Heart right ventricle (tissue), 16 donors: ENCODE measurements around the gene ZNF836. TPM values are rescaled to one million over a fixed set of nuclear protein-coding genes. Genes with fewer than 3 reads are reported as not detected.

Experiments used
- ATAC-seq, 8 donors: fragments of 200-7000 bp; cut with Tn5 transposase; one replicate each; pipeline ENCODE4 v1.9.1; 2020; ENCODE audit warnings: mild to moderate bottlenecking in 8 of 8, moderate library complexity in 8 of 8, moderate number of reproducible peaks in 1 of 8
- DNase-seq, 2 donors: peaks; one replicate each; pipeline ENCODE4 v3.0.0-alpha.2; 2020
- H3K27ac ChIP-seq, 10 donors: fragments of 200-600 bp; sonication (generic) in 2 of 10; one replicate each; pipeline versions ENCODE4 v1.5.0 to v1.8.0; 2020 to 2022; ENCODE audit warnings: mild to moderate bottlenecking in 3 of 10
- H3K27me3 ChIP-seq, 7 donors: fragments of 200-600 bp; one replicate each; pipeline ENCODE4 v1.8.0; 2021 to 2022; ENCODE audit warnings: mild to moderate bottlenecking in 2 of 7
- H3K36me3 ChIP-seq, 9 donors: fragments of 200-600 bp; sonication (generic) in 1 of 9; one replicate each; pipeline versions ENCODE4 v1.5.0 to v1.8.0; 2020 to 2022; ENCODE audit warnings: mild to moderate bottlenecking in 2 of 9
- H3K4me1 ChIP-seq, 9 donors: fragments of 200-600 bp; sonication (generic) in 1 of 9; one replicate each; pipeline versions ENCODE4 v1.5.0 to v1.8.0; 2020 to 2022; ENCODE audit warnings: mild to moderate bottlenecking in 4 of 9
- H3K4me3 ChIP-seq, 10 donors: fragments of 200-600 bp; sonication (generic) in 2 of 10; one replicate each; pipeline versions ENCODE4 v1.5.0 to v1.8.0; 2020 to 2022; ENCODE audit warnings: mild to moderate bottlenecking in 7 of 10, moderate library complexity in 2 of 10
- H3K9me3 ChIP-seq, 11 donors: fragments of 200-600 bp in 10 of 11; sonication (generic) in 2 of 11; one replicate each; pipeline versions ENCODE4 v1.5.0 to v1.8.0; 2013 to 2022; ENCODE audit warnings: mild to moderate bottlenecking in 2 of 11, control low read depth in 1 of 11, moderate library complexity in 1 of 11
- WGBS, 2 donors: extraction: QIAGEN DNeasy Blood & Tissue Kit; methylation state at CpG; one replicate each; pipeline ENCODE4 v1.1.7; 2013; ENCODE audit warnings: inconsistent platforms in 1 of 2; 5-methylcytosine and 5-hydroxymethylcytosine counted together
- intact Hi-C, 10 donors: fragments of 100-400 bp; cut with DNase I; formaldehyde crosslinking; loops; one replicate each; pipeline versions ENCODE4 v1.11.1 to v1.14.2; 2022
- polyA plus RNA-seq, 2 donors: library from polyadenylated mRNA; stranded (reverse); fragments of 200-250 nt; gene quantifications; one replicate each; pipeline ENCODE4 v1.2.3, GENCODE V29; 2013
- total RNA-seq, 10 donors: library from RNA; stranded (reverse); fragmentation: NEBNext Ultra II Directional in 3 of 10; extraction: Animal tissue kit (Norgen Biotek cat#: 25700) in 3 of 10; gene quantifications; one replicate each; pipeline versions ENCODE4 v1.2.1 to v1.2.4, GENCODE V29; 2021 to 2023
- TF ChIP-seq, protein P1 (sequence below), 9 donors: fragments of 200-600 bp; sonication (generic) in 2 of 9; IDR thresholded peaks; one replicate each; pipeline versions ENCODE4 v1.5.0 to v1.8.0; 2021 to 2022; ENCODE audit warnings: antibody characterized with exemption in 9 of 9, mild to moderate bottlenecking in 5 of 9, moderate library complexity in 1 of 9
- donor health status: Arrhythmogenic right ventricular cardiomyopathy.
- donor health status: ischemic (EF 13 %, LVEDD 7.1; RV severe dilation, severe dysfunction).
- donor health status: healthy with polysubstance abuse.
- donor health status: DM: no; HTN: yes; CAD: no.
- donor health status: DM: no; HTN: no; CAD: no.
- donor health status: ischemic (EF 25% LVEDD 6.9; RV normal size, moderate dysfunction).
- donor health status: ischemic (EF 25% LVEDD 5.7; RV mildly dilated, moderate dysfunction).
- donor health status: healthy.
- donor health status: DM: yes; HTN: yes; CAD: no.
- donor health status: Ischemic cardiomyopathy.
- donor health status: ischemic (EF 35%, LVEDD 5.7; RV mildly dilated, moderate dysfunction).
- donor health status: nonischemic (EF 11% LVEDD 7.7; RV severe dilation, severe dysfunction).
- donor health status: DM: yes; HTN: yes; CAD: no.
- donor health status: PGD.
- donor health status: ischemic (EF 29% LVEDD 5.4; RV normal size, mild dysfunction).
- donor health status: nonischemic (EF 23%, LVEDD 6.1; RV moderate dilation, normal function).

ZNF836 gene
- total and polyA plus RNA-seq, 12 donors, result 2.3 to 10.6 (median 6.8) TPM

DNA sequence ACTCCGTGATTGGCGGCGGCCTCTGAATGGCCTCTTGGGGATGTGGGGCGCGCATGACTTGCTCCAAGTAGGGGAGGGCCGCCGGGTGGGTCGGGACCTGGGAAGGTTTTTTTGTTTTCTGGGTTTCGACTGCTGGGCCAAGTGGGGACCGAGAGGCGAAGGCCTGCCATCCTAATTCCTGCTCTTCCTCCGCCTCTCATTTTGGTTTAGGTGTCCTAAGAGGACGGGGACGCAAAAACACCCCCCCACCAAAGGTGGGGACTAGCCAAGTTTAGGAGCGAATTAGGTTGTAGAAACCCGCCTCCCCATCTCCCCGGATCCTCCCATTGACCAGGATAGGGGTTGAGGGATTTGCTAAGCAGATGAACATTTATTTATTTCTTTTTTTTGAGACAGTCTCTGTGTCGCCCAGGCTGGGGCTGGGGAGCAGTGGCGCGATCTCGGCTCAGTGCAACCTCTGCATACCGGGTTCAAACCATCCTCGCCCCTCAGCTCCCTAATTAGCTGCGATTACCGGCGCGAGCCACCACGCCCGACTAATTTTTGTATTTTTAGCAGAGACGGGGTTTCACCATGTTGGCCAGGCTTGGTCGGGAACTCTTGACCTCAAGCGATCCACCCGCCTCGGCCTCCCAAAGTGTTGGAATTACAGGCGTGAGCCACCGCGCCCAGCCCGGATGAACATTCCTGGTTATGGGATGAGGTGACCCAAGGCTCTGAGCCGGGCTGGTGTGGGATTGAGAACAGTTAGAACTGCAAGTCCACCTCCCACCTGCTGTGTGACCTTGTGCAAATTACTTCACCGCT is 19.3 kb upstream of the ZNF836 start:
- peaks cover 26 to 61% (median 56%) of the 10 kb centered on the region in 9 donors for H3K4me1 ChIP-seq
- DNase-seq (peak; percentile 32 to 56), ATAC-seq (peak in 4 of 8 donors; percentile 2 to 4 (median 2))

DNA sequence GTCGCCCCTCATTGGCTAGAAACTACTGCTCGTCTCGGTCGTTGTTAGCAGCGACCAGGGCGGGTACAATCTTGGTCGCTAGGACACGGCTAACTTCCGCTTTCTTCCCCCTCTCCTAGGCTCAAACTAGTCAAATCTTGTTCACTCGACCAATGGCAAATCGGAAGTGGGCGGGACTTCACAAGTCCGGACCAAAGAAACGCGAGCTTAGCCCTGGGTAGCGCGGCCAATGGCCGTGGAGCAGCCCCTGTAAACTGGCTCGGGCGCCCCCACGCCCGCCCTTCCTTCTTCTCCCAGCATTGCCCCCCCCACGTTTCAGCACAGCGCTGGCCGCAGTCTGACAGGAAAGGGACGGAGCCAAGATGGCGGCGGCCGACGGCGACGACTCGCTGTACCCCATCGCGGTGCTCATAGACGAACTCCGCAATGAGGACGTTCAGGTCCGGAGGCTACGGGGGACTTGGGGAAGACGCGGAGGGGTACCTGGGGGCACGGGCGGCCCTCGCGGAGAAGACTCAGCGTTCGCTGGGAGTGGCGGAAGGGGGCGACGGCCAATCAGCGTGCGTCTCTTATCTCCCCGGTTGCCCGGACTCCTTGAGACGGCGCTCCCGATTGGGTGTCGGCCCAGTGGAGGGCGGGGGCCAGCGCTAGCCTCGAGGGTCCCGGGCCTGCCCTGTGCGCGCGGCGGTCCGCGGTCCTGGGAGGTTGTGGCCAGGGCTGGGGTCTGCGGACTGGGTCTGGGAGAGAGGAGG is 18.5 kb upstream of the ZNF836 start, which contains the start of gene PPP2R1A:
TSS of gene PPP2R1A (plus strand) at position 318 of the 752 bp plus-strand sequence. CDS start at position 363, 45 bp downstream.
- WGBS, 2 donors, result 0 to 1% methylated on average over 65 to 70 of the region's 70 CpGs
- intact Hi-C loops, result loop anchor here in 6 of 10 donors (1.0 to 10.0 kb wide), 6 partner anchors 19 to 55 kb away; partner anchors contain the start of genes ZNF616 (in 2 of the 6) and ZNF836 (in 1 of the 6)
- peak; percentile 92 to 97 (median 94) for ATAC-seq

More for the DNA sequence above, 19.3 kb upstream of the ZNF836 start:
- H3K4me3 ChIP-seq, result peak overlapping the region; percentile 73 to 98 (median 87)
- H3K36me3 ChIP-seq, result peaks cover 0 to 34% (median 5%) of the 10 kb centered on the region in 9 donors
- peak overlapping the region; percentile 98 to 100 (median 99) for H3K27ac ChIP-seq
- H3K9me3 ChIP-seq, result no peaks in the 10 kb centered on the region
- intact Hi-C loops, result loop anchor here in 5 of 10 donors (1.0 to 10.0 kb wide), 5 partner anchors 19 to 56 kb away; partner anchors contain the start of genes ZNF616 (in 2 of the 5) and ZNF836 (in 1 of the 5)
- WGBS, 2 donors, result 3% methylated on average over 40 of the region's 40 CpGs
- no peaks in the 10 kb centered on the region for H3K27me3 ChIP-seq
- TF ChIP-seq, protein P1, sequence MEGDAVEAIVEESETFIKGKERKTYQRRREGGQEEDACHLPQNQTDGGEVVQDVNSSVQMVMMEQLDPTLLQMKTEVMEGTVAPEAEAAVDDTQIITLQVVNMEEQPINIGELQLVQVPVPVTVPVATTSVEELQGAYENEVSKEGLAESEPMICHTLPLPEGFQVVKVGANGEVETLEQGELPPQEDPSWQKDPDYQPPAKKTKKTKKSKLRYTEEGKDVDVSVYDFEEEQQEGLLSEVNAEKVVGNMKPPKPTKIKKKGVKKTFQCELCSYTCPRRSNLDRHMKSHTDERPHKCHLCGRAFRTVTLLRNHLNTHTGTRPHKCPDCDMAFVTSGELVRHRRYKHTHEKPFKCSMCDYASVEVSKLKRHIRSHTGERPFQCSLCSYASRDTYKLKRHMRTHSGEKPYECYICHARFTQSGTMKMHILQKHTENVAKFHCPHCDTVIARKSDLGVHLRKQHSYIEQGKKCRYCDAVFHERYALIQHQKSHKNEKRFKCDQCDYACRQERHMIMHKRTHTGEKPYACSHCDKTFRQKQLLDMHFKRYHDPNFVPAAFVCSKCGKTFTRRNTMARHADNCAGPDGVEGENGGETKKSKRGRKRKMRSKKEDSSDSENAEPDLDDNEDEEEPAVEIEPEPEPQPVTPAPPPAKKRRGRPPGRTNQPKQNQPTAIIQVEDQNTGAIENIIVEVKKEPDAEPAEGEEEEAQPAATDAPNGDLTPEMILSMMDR (IDR thresholded peaks at IDR 0.05), result no peak

DNA sequence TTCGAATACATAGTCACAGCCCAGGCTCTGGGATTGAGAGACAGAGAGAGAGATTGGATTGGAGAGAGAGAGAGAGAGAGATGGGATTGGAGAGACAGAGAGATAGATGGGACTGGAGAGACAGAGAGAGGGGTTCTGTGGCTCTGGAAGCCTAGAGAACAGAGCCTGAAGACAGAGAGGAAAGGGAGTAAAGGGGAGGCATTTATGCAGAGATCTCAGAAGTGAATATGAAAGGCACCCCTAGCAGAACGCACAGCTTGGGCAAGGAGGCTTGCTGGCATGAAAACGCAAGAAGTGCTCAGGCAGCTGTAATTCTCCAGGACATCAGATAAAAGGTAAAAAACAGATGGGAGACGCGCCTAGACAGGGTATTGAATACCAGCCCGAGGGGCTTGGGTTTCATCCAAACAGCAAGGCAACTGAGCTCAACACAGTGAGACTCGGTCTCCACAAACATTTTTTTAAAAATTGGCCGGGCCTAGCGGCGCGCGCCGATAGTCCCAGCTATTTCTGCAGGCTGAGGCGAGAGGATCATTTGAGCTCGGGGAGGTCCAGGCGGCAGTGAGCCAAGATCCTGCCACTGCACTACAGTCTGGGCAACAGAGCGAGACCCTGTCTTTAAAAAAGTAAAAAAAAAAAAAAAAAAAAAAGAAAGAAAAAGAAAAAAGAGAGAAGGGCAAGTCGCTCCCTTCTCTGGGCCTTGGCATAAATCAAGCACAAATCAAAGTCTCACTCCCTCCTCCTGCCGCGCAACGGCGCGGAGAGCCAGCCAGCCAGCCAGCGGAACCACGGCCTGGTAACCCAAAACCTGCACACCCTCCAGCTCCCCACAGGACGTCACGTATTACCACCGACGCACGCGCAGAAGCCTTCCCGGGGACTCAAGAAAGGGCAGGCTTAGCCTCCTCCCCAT is 17.7 kb upstream of the ZNF836 start:
- H3K27ac ChIP-seq, result peak overlapping the region; percentile 85 to 100 (median 92)
- WGBS, 2 donors, result 2% methylated on average over 32 of the region's 32 CpGs
- H3K9me3 ChIP-seq, result no peaks in the 10 kb centered on the region
- peaks cover 26 to 46% (median 42%) of the 10 kb centered on the region in 9 donors for H3K4me1 ChIP-seq
- no peaks in the 10 kb centered on the region for H3K27me3 ChIP-seq
- DNase-seq, result peak in 1 of 2 donors; percentile 99
- peak; percentile 9 to 39 (median 20) for ATAC-seq
- intact Hi-C loops, result loop anchor here in 3 of 10 donors (1.0 to 5.0 kb wide), 2 partner anchors 47 to 49 kb away; no protein-coding TSS in a partner anchor
- H3K4me3 ChIP-seq, result peak overlapping the region; percentile 37 to 94 (median 57)
- TF ChIP-seq, protein P1 (IDR thresholded peaks at IDR 0.05), result peak in 2 of 9 donors; percentile 14 to 27
- H3K36me3 ChIP-seq, result peaks cover 0 to 19% (median 0%) of the 10 kb centered on the region in 9 donors

More for the DNA sequence above, 18.5 kb upstream of the ZNF836 start, which contains the start of gene PPP2R1A:
- TF ChIP-seq, protein P1 (IDR thresholded peaks at IDR 0.05), result no peak
- Histone ChIP-seq H3K4me3 (peak within 1 kb of the TSS; percentile 73 to 98 (median 87)), H3K27ac (peak within 1 kb of the TSS; percentile 98 to 100 (median 99)), H3K9me3 (no peaks in the 10 kb centered on the region), H3K4me1 (peaks cover 26 to 55% (median 48%) of the 10 kb centered on the region in 9 donors), H3K27me3 (no peaks in the 10 kb centered on the region), H3K36me3 (peaks cover 0 to 26% (median 3%) of the 10 kb centered on the region in 9 donors)
- peak; percentile 98 to 100 for DNase-seq
